GM10248 (cell line): ENCODE data around the gene ANAPC7.

Experiments used
- CTCF ChIA-PET: fragments of 300-600 bp; sonication (Branson Sonifier 250); formaldehyde crosslinking; extraction: SDS; loops from one replicate; lab custom pipeline; 2021; ENCODE audit warnings: antibody characterized with exemption; lab: Yijun Ruan, JAX
- POLR2A ChIA-PET: fragments of 350-650 bp; sonication (Branson Sonifier 250); formaldehyde crosslinking; extraction: SDS; loops from one replicate; lab custom pipeline; 2020; ENCODE audit warnings: antibody characterized with exemption; lab: Yijun Ruan, JAX
- DNase-seq: peaks from one replicate; pipeline ENCODE4 v3.0.0; 2012; ENCODE audit errors: extremely low spot score
- TF ChIP-seq, protein P1 (sequence below): IDR thresholded peaks from 2 replicates; pipeline ENCODE4 v1.5.1; 2012; ENCODE audit warnings: mild to moderate bottlenecking, low read depth; ENCODE audit errors: extremely low read depth, missing control alignments, control extremely low read depth

ANAPC7 gene

DNA sequence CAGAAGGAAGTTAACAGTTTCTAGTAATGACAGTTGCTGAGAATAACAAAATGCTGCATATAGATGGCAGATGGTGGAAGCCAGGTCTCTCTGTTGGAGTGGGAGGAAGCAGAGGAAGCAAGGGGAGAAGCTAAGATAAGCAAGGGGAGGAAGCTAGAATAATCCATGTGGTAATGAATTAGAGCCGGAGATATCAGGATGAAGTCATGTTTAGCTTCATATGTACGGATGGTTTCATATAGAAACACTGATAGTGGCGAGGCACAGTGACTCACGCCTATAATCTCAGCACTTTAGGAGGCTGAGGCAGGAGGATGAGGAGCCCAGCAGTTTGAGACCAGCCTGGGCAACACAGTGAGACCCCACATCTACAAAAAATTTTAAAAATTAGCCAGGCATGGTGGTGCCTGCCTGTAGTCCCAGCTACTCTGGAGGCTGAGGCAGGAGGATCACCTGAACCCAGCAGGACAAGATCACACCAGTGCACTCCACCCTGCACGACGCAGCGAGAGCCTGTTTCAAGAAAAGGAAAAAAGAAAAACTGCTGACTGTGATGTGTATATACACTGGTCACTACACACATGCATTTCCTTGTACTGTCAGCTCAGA lies 49.2 kb downstream of the ANAPC7 start:
- no peak for DNase-seq
- TF ChIP-seq, protein P1, sequence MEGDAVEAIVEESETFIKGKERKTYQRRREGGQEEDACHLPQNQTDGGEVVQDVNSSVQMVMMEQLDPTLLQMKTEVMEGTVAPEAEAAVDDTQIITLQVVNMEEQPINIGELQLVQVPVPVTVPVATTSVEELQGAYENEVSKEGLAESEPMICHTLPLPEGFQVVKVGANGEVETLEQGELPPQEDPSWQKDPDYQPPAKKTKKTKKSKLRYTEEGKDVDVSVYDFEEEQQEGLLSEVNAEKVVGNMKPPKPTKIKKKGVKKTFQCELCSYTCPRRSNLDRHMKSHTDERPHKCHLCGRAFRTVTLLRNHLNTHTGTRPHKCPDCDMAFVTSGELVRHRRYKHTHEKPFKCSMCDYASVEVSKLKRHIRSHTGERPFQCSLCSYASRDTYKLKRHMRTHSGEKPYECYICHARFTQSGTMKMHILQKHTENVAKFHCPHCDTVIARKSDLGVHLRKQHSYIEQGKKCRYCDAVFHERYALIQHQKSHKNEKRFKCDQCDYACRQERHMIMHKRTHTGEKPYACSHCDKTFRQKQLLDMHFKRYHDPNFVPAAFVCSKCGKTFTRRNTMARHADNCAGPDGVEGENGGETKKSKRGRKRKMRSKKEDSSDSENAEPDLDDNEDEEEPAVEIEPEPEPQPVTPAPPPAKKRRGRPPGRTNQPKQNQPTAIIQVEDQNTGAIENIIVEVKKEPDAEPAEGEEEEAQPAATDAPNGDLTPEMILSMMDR = no peak
- ChIA-PET POLR2A (interaction anchor here (0.7 to 1.0 kb wide), 2 partner anchors 13 to 77 kb away, joined by 3 to 12 read pairs; no protein-coding TSS in a partner anchor), CTCF (interaction anchor here (0.8 to 5.0 kb wide), 10 partner anchors 11 to 96 kb away, joined by 3 to 22 read pairs (median 5); partner anchors contain the start of gene ARPC3)

- ChIA-PET POLR2A (interaction anchor here (0.7 to 1.0 kb wide), 2 partner anchors 14 to 78 kb away, joined by 3 to 12 read pairs; no protein-coding TSS in a partner anchor), CTCF (interaction anchor here (0.8 to 5.0 kb wide), 13 partner anchors 11 to 97 kb away, joined by 3 to 22 read pairs (median 4); partner anchors contain the start of gene ARPC3)
- TF ChIP-seq, protein P1 = no peak
- no peak for DNase-seq
These were observed 50.1 kb downstream of the ANAPC7 start for GRCh38 chr12:110353211-110353965.

DNA sequence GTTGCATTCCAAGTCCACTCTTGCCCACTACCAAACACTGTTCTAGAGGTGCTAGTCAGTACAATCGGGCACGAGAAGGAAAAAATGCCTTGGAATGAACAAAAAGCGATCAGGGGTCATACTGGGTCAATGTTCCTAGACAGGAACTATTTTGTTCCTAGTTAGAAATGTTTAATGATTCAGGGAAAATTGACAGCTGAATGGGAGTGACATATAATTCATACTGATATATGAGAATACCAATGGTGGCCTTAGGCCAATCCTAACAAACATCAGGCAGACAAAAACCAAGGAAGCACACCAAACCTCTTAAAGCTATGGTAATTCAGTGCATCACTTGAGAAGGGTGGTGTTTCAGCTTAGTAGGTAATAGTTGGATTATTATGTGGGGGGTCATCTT lies 51.1 kb downstream of the ANAPC7 start:
- CTCF ChIA-PET = interaction anchor here (1.0 to 5.0 kb wide), 8 partner anchors 10 to 97 kb away, joined by 3 to 22 read pairs (median 6); partner anchors contain the start of gene ARPC3
- DNase-seq = no peak
- POLR2A ChIA-PET = no interaction called here
- TF ChIP-seq, protein P1 = no peak

DNA sequence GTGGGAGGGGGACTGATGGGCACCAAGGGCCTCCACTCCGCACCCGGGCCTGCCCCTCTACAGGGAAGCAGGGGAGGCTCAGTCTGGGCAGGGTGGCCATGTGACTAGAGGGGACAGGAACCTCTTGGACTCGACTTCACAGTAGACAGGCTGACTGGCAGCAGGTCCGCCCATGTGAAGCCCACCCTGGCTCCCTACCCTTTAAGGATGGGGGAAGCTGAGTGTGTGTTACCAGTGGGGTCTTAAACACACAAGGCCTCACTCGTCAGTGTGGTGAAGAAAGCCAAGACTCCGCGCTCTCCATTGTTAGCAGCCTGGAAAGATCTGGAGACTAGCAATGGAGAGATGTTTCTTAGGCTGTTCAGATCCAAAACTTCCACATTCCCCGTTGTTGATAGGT lies 52.4 kb downstream of the ANAPC7 start:
- POLR2A ChIA-PET = no interaction called here
- CTCF ChIA-PET = interaction anchor here (1.0 to 5.0 kb wide), 5 partner anchors 12 to 537 kb away, joined by 3 to 22 read pairs (median 12); no protein-coding TSS in a partner anchor
- no peak for DNase-seq
- TF ChIP-seq, protein P1 = no peak

GRCh38 chr12:110349514-110350151 lies 53.9 kb downstream of the ANAPC7 start:
- POLR2A ChIA-PET = no interaction called here
- TF ChIP-seq, protein P1 = no peak
- DNase-seq = peak; percentile 41
- CTCF ChIA-PET = interaction anchor here (0.8 to 5.0 kb wide), 11 partner anchors 9 to 325 kb away, joined by 3 to 22 read pairs (median 4); no protein-coding TSS in a partner anchor

- ChIA-PET POLR2A (no interaction called here), CTCF (interaction anchor here (0.8 to 2.8 kb wide), 9 partner anchors 9 to 325 kb away, joined by 3 to 20 read pairs (median 5); no protein-coding TSS in a partner anchor)
- TF ChIP-seq, protein P1 = no peak
- no peak for DNase-seq
These were observed 54.4 kb downstream of the ANAPC7 start for GRCh38 chr12:110349096-110349495.
